Lower lobe of right lung (tissue), 2 donors: ENCODE measurements around the gene CDH23. TPM values are rescaled to one million over a fixed set of nuclear protein-coding genes. Genes with fewer than 3 reads are reported as not detected.

ENCODE experiments used
- ATAC-seq, 2 donors: fragments of 200-7000 bp; cut with Tn5 transposase; one replicate each; pipeline ENCODE4 v1.9.1; 2020 to 2022; ENCODE audit warnings: mild to moderate bottlenecking in 2 of 2, moderate library complexity in 2 of 2
- DNase-seq: peaks from one replicate; pipeline ENCODE4 v3.0.0-alpha.2; 2020
- H3K27ac ChIP-seq: fragments of 200-600 bp; one replicate; pipeline ENCODE4 v1.8.0; 2022
- H3K27me3 ChIP-seq: fragments of 200-600 bp; one replicate; pipeline ENCODE4 v1.8.0; 2022; ENCODE audit warnings: low read depth
- H3K36me3 ChIP-seq: fragments of 200-600 bp; one replicate; pipeline ENCODE4 v1.8.0; 2022; ENCODE audit warnings: mild to moderate bottlenecking
- H3K4me1 ChIP-seq: fragments of 200-600 bp; one replicate; pipeline ENCODE4 v1.8.0; 2022
- H3K4me3 ChIP-seq: fragments of 200-600 bp; one replicate; pipeline ENCODE4 v1.8.0; 2022; ENCODE audit warnings: mild to moderate bottlenecking
- H3K9me3 ChIP-seq: fragments of 200-600 bp; one replicate; pipeline ENCODE4 v1.8.0; 2022
- intact Hi-C: fragments of 100-400 bp; cut with DNase I; formaldehyde crosslinking; loops from one replicate; pipeline ENCODE4 v1.11.0; 2022
- total RNA-seq: library from RNA; stranded (reverse); fragmentation: NEBNext Ultra II Directional; extraction: Animal tissue kit (Norgen Biotek cat#: 25700); gene quantifications from one replicate; pipeline ENCODE4 v1.2.1, GENCODE V29; 2021
- TF ChIP-seq, protein P1 (sequence below): fragments of 200-600 bp; IDR thresholded peaks from one replicate; pipeline ENCODE4 v1.8.0; 2022; ENCODE audit warnings: antibody characterized with exemption, mild to moderate bottlenecking
- donor health status: DM: no; HTN: yes; CAD: no; lungs with severe emphysema.

The CDH23 gene
- total RNA-seq, 1 donor from 2014 or later, result 9.4 TPM

DNA sequence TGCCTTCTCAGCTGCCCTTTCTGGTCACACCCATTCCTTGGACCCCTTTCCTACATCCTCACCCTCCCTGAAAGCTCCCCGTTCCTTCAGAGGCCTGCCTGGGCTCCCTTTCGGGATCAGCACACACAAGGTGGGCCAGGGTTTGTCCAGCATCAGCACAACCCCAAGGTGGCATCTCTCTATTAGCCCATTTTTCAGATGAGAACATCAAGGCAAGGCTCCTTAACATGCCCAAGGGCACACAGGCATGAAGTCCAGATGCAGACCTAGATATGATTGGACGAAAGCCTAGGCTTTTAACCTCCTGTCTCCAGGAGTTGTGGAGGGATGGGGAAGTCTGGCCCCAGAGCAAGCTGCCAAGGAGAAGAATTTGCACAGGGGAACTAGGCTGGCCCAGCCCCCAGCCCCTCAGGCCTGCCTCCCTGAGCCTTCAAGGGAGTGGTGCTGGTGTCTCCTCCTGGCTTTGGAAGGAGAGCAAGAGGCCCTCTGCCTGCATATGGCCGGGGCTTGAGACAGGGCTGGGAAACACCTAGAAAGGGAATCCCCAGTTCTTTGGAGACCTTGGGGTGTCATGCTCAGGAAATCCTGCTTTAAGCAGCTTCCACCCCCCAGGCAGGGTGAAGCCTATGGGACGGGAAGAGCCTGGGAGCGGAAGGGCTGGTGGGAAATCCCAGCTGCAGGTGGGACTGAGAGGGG is 385.6 kb downstream of the CDH23 start:
- Histone ChIP-seq H3K36me3 (no peaks in the 10 kb centered on the region), H3K27ac (no peak overlapping the region), H3K4me1 (peaks cover 14% of the 10 kb centered on the region), H3K9me3 (no peaks in the 10 kb centered on the region), H3K4me3 (no peak overlapping the region), H3K27me3 (no peaks in the 10 kb centered on the region)
- intact Hi-C loops, result no loop called here
- TF ChIP-seq, protein P1, sequence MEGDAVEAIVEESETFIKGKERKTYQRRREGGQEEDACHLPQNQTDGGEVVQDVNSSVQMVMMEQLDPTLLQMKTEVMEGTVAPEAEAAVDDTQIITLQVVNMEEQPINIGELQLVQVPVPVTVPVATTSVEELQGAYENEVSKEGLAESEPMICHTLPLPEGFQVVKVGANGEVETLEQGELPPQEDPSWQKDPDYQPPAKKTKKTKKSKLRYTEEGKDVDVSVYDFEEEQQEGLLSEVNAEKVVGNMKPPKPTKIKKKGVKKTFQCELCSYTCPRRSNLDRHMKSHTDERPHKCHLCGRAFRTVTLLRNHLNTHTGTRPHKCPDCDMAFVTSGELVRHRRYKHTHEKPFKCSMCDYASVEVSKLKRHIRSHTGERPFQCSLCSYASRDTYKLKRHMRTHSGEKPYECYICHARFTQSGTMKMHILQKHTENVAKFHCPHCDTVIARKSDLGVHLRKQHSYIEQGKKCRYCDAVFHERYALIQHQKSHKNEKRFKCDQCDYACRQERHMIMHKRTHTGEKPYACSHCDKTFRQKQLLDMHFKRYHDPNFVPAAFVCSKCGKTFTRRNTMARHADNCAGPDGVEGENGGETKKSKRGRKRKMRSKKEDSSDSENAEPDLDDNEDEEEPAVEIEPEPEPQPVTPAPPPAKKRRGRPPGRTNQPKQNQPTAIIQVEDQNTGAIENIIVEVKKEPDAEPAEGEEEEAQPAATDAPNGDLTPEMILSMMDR, result no peak
- DNase-seq (peak; percentile 32), ATAC-seq (no peak)

DNA sequence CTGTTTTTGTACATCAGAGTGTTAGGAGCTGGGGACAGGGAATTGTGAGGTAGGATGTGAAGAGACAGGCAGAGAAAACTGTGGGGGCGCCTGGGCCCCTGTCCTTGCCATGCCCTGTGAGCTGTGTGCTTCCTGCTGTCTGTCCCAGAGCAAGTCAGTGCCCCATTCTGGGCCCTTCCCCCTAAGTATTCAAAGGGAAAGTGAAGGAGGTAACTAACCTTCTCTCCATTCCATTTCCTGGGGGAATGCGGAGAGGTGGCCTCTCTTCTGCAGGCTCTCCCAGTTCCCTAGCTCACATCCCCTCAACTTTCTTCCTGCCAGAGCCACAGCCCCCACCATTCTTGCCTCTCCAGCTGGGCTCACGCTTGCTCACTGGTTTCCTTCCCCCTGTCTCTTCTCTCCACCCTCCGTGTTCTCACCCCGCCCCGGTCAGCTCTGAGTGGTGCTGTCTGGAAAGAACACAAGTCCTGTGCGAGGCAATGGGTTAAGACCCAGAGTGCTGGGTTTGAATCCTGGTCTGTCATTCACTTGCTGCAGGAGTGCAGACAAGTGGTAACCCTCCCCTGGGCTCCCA is 386.3 kb downstream of the CDH23 start:
- DNase-seq, result peak; percentile 56
- peak in 1 of 2 donors; percentile 19 for ATAC-seq
- Histone ChIP-seq H3K27me3 (no peaks in the 10 kb centered on the region), H3K9me3 (no peaks in the 10 kb centered on the region), H3K4me3 (no peak overlapping the region), H3K4me1 (peaks cover 14% of the 10 kb centered on the region), H3K36me3 (no peaks in the 10 kb centered on the region), H3K27ac (no peak overlapping the region)
- intact Hi-C loops, result no loop called here
- TF ChIP-seq, protein P1, result no peak

GRCh38 chr10:71783917-71784678 is 387.4 kb downstream of the CDH23 start:
- DNase-seq, result peak; percentile 29
- no peaks in the 10 kb centered on the region for H3K9me3 ChIP-seq
- TF ChIP-seq, protein P1, result no peak
- H3K36me3 ChIP-seq, result no peaks in the 10 kb centered on the region
- no peak for ATAC-seq
- no peak overlapping the region for H3K4me3 ChIP-seq
- no peaks in the 10 kb centered on the region for H3K27me3 ChIP-seq
- H3K27ac ChIP-seq, result no peak overlapping the region
- H3K4me1 ChIP-seq, result peaks cover 14% of the 10 kb centered on the region
- intact Hi-C loops, result no loop called here

GRCh38 chr10:71784679-71785272 is 388.1 kb downstream of the CDH23 start:
- Histone ChIP-seq H3K36me3 (no peaks in the 10 kb centered on the region), H3K4me3 (no peak overlapping the region), H3K27ac (no peak overlapping the region), H3K9me3 (no peaks in the 10 kb centered on the region), H3K27me3 (no peaks in the 10 kb centered on the region), H3K4me1 (peaks cover 14% of the 10 kb centered on the region)
- peak; percentile 33 for DNase-seq
- TF ChIP-seq, protein P1, result no peak
- no peak for ATAC-seq
- intact Hi-C loops, result no loop called here

DNA sequence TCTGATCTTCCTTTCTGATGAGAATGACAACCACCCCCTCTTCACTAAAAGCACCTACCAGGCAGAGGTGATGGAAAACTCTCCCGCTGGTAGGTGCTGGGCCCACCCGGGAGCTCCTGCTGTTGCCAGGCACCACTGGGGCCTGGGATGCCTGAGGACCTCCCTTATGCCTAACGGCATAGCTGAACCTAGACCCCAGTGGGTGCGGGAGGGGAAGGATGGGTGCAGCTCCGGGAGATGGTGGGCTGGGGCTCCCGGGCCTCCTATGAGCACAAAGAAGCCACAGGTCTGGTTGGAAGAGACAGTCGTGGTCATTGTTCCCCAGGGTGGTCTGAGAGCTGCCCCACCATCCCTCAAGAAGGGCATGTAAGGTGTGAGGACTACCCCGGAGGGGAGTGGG is 392.2 kb downstream of the CDH23 start:
- intact Hi-C loops, result no loop called here
- no peak overlapping the region for H3K4me3 ChIP-seq
- no peaks in the 10 kb centered on the region for H3K27me3 ChIP-seq
- no peaks in the 10 kb centered on the region for H3K36me3 ChIP-seq
- H3K27ac ChIP-seq, result no peak overlapping the region
- ATAC-seq (no peak), DNase-seq (no peak)
- TF ChIP-seq, protein P1, result no peak
- no peaks in the 10 kb centered on the region for H3K9me3 ChIP-seq
- no peaks in the 10 kb centered on the region for H3K4me1 ChIP-seq
